ENCODE results near the gene CCDC141.

The CCDC141 gene

DNA sequence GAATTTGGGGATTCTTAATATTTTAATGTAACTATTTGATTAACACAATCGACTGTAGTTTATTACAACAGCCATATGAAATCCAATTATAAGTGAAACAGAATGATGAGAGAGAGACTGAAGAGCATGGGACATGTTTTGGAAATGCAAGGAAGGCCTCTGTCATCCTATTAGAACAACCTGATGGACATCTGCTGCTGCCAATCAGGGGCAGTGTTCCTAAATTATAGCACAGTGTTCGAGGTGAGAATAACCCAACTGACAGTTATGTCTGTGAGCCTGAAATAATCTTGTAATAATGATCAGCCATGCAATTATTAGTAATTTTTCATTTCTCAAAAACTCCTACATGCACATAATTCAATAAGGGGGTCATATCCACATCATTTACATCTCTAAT lies 73.6 kb downstream of the CCDC141 start:
- TF ChIP-seq, protein P1, sequence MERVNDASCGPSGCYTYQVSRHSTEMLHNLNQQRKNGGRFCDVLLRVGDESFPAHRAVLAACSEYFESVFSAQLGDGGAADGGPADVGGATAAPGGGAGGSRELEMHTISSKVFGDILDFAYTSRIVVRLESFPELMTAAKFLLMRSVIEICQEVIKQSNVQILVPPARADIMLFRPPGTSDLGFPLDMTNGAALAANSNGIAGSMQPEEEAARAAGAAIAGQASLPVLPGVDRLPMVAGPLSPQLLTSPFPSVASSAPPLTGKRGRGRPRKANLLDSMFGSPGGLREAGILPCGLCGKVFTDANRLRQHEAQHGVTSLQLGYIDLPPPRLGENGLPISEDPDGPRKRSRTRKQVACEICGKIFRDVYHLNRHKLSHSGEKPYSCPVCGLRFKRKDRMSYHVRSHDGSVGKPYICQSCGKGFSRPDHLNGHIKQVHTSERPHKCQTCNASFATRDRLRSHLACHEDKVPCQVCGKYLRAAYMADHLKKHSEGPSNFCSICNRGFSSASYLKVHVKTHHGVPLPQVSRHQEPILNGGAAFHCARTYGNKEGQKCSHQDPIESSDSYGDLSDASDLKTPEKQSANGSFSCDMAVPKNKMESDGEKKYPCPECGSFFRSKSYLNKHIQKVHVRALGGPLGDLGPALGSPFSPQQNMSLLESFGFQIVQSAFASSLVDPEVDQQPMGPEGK (CRISPR knock-in tag; IDR thresholded peaks at IDR 0.05; ENCODE audit: borderline replicate concordance) = no peak
- TF ChIP-seq ZNF70 (CRISPR knock-in tag; IDR thresholded peaks at IDR 0.05) (no peak), OSR1 (CRISPR knock-in tag; IDR thresholded peaks at IDR 0.05) (no peak), TCF4 (CRISPR knock-in tag; IDR thresholded peaks at IDR 0.05; ENCODE audit: borderline replicate concordance) (no peak), POU6F1 (CRISPR knock-in tag; IDR thresholded peaks at IDR 0.05; ENCODE audit: borderline replicate concordance, low read depth) (no peak), TOX (CRISPR knock-in tag; IDR thresholded peaks at IDR 0.05; ENCODE audit: borderline replicate concordance) (no peak), ZFP3 (CRISPR knock-in tag; IDR thresholded peaks at IDR 0.05) (no peak), BACH2 (CRISPR knock-in tag; IDR thresholded peaks at IDR 0.05; ENCODE audit: borderline replicate concordance) (no peak), ARNTL (CRISPR knock-in tag; IDR thresholded peaks at IDR 0.05; ENCODE audit: borderline replicate concordance, low read depth) (no peak), ESRRG (CRISPR knock-in tag; IDR thresholded peaks at IDR 0.05) (no peak), SNAI2 (CRISPR knock-in tag; IDR thresholded peaks at IDR 0.05) (no peak), ZFP30 (CRISPR knock-in tag; IDR thresholded peaks at IDR 0.05) (no peak), ZC3H10 (CRISPR knock-in tag; IDR thresholded peaks at IDR 0.05) (no peak), ISL1 (CRISPR knock-in tag; IDR thresholded peaks at IDR 0.05) (no peak), PPARA (CRISPR knock-in tag; IDR thresholded peaks at IDR 0.05; ENCODE audit: borderline replicate concordance) (no peak), GLIS3 (CRISPR knock-in tag; IDR thresholded peaks at IDR 0.05) (no peak)
- TF ChIP-seq, protein P2, sequence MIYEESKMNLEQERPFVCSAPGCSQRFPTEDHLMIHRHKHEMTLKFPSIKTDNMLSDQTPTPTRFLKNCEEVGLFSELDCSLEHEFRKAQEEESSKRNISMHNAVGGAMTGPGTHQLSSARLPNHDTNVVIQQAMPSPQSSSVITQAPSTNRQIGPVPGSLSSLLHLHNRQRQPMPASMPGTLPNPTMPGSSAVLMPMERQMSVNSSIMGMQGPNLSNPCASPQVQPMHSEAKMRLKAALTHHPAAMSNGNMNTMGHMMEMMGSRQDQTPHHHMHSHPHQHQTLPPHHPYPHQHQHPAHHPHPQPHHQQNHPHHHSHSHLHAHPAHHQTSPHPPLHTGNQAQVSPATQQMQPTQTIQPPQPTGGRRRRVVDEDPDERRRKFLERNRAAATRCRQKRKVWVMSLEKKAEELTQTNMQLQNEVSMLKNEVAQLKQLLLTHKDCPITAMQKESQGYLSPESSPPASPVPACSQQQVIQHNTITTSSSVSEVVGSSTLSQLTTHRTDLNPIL (CRISPR knock-in tag; IDR thresholded peaks at IDR 0.05; ENCODE audit: low read depth) = no peak
- TF ChIP-seq, protein P3, sequence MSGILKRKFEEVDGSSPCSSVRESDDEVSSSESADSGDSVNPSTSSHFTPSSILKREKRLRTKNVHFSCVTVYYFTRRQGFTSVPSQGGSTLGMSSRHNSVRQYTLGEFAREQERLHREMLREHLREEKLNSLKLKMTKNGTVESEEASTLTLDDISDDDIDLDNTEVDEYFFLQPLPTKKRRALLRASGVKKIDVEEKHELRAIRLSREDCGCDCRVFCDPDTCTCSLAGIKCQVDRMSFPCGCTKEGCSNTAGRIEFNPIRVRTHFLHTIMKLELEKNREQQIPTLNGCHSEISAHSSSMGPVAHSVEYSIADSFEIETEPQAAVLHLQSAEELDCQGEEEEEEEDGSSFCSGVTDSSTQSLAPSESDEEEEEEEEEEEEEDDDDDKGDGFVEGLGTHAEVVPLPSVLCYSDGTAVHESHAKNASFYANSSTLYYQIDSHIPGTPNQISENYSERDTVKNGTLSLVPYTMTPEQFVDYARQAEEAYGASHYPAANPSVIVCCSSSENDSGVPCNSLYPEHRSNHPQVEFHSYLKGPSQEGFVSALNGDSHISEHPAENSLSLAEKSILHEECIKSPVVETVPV (CRISPR knock-in tag; IDR thresholded peaks at IDR 0.05) = no peak
- TF ChIP-seq, protein P4, sequence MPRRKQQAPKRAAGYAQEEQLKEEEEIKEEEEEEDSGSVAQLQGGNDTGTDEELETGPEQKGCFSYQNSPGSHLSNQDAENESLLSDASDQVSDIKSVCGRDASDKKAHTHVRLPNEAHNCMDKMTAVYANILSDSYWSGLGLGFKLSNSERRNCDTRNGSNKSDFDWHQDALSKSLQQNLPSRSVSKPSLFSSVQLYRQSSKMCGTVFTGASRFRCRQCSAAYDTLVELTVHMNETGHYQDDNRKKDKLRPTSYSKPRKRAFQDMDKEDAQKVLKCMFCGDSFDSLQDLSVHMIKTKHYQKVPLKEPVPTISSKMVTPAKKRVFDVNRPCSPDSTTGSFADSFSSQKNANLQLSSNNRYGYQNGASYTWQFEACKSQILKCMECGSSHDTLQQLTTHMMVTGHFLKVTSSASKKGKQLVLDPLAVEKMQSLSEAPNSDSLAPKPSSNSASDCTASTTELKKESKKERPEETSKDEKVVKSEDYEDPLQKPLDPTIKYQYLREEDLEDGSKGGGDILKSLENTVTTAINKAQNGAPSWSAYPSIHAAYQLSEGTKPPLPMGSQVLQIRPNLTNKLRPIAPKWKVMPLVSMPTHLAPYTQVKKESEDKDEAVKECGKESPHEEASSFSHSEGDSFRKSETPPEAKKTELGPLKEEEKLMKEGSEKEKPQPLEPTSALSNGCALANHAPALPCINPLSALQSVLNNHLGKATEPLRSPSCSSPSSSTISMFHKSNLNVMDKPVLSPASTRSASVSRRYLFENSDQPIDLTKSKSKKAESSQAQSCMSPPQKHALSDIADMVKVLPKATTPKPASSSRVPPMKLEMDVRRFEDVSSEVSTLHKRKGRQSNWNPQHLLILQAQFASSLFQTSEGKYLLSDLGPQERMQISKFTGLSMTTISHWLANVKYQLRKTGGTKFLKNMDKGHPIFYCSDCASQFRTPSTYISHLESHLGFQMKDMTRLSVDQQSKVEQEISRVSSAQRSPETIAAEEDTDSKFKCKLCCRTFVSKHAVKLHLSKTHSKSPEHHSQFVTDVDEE (CRISPR knock-in tag; IDR thresholded peaks at IDR 0.05) = no peak
- ATAC-seq = no peak

- ATAC-seq = no peak
- TF ChIP-seq, protein P1 (CRISPR knock-in tag; IDR thresholded peaks at IDR 0.05; ENCODE audit: borderline replicate concordance) = no peak
- no peak for TF ChIP-seq TCF4 (CRISPR knock-in tag; IDR thresholded peaks at IDR 0.05; ENCODE audit: borderline replicate concordance)
- no peak for TF ChIP-seq POU6F1 (CRISPR knock-in tag; IDR thresholded peaks at IDR 0.05; ENCODE audit: borderline replicate concordance, low read depth)
- TF ChIP-seq ZFP3 (CRISPR knock-in tag; IDR thresholded peaks at IDR 0.05) = no peak
- TF ChIP-seq, protein P3 (CRISPR knock-in tag; IDR thresholded peaks at IDR 0.05) = no peak
- TF ChIP-seq ZNF565 (CRISPR knock-in tag; conservative IDR thresholded peaks at IDR 0.05; ENCODE audit: low read depth) = no peak
- no peak for TF ChIP-seq RARB (CRISPR knock-in tag; IDR thresholded peaks at IDR 0.05)
- no peak for TF ChIP-seq OSR1 (CRISPR knock-in tag; IDR thresholded peaks at IDR 0.05)
- TF ChIP-seq CSDC2 (CRISPR knock-in tag; IDR thresholded peaks at IDR 0.05) = no peak
Observed at GRCh38 chr2:178962805-178963433, 87.0 kb downstream of the CCDC141 start.
